ENCODE data around the gene CBX6. TPM values are rescaled to one million over a fixed set of nuclear protein-coding genes. Genes with fewer than 3 reads are reported as not detected.

CBX6 gene
- total and polyA plus RNA-seq, 12 donors = 21.0 to 151 (median 77.8) TPM

DNA sequence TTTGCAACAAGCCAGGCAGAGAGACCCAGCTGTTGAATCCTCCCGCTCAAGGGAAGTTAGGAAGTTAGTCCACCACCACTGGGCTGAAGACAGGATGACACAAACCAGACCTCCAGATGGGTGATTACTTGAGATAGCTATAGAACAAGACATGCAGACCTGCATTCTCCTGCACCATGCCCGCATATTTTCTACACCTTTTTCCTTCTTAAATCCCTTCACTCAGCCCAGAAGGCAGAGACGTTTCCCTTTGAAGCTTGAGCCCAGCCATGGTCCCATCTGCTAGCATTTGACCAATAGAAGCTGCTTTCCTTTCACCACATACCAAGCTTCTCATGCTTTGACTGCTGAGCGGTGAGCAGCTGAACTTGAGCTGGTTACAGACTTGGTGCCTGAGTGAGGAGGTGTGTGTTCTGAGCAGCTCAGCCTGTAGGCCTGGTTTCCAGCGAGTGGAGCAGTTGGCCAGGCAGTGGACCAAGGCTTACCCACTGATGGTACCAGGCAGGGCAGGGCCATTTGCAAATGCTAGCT lies 29.2 kb upstream of the CBX6 start:
- H3K36me3 ChIP-seq (replicated peaks in 1 of 2) = no peaks in the 10 kb centered on the region
- WGBS, 4 donors = 76 to 83% (median 78%) methylated on average over 2 to 5 of the region's 5 CpGs
- TF ChIP-seq, protein P1, sequence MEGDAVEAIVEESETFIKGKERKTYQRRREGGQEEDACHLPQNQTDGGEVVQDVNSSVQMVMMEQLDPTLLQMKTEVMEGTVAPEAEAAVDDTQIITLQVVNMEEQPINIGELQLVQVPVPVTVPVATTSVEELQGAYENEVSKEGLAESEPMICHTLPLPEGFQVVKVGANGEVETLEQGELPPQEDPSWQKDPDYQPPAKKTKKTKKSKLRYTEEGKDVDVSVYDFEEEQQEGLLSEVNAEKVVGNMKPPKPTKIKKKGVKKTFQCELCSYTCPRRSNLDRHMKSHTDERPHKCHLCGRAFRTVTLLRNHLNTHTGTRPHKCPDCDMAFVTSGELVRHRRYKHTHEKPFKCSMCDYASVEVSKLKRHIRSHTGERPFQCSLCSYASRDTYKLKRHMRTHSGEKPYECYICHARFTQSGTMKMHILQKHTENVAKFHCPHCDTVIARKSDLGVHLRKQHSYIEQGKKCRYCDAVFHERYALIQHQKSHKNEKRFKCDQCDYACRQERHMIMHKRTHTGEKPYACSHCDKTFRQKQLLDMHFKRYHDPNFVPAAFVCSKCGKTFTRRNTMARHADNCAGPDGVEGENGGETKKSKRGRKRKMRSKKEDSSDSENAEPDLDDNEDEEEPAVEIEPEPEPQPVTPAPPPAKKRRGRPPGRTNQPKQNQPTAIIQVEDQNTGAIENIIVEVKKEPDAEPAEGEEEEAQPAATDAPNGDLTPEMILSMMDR (IDR thresholded peaks at IDR 0.05) = no peak
- no peak for TF ChIP-seq POLR2A (IDR thresholded peaks at IDR 0.05)
- DNase-seq = no peak
- no peak overlapping the region for H3K4me3 ChIP-seq
- intact Hi-C loops (cut with DNase I) = no loop called here
- H3K4me1 ChIP-seq (replicated peaks in 1 of 2) = no peaks in the 10 kb centered on the region
- no peaks in the 10 kb centered on the region for H3K27me3 ChIP-seq
- no peak overlapping the region for H3K27ac ChIP-seq
- no peaks in the 10 kb centered on the region for H3K9me3 ChIP-seq (replicated peaks in 1 of 3)

DNA sequence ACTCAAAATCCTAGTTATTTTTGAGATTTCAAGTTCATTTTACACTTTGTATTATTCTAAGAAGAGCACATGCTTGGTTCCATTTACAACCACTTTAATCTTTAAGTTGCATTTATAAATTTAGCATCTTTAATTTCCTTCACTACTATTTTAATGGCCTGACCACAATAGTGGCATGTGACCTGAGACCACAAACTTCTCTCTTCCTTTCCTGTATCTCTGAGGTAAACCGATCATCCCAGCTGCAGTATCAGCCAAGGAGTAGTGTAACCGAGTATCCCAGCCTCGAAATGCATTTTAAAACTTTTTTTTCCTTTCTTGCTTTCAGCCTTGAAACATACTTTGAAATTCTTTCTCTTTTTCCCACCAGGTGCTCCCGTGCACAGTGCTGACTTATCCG lies 28.7 kb upstream of the CBX6 start:
- 57 to 73% (median 65%) methylated on average over 5 of the region's 5 CpGs for WGBS, 4 donors
- intact Hi-C loops (cut with DNase I) = no loop called here
- no peaks in the 10 kb centered on the region for H3K9me3 ChIP-seq (replicated peaks in 1 of 3)
- H3K4me3 ChIP-seq = no peak overlapping the region
- H3K4me1 ChIP-seq (replicated peaks in 1 of 2) = no peaks in the 10 kb centered on the region
- H3K36me3 ChIP-seq (replicated peaks in 1 of 2) = no peaks in the 10 kb centered on the region
- no peak overlapping the region for H3K27ac ChIP-seq
- no peaks in the 10 kb centered on the region for H3K27me3 ChIP-seq
- TF ChIP-seq POLR2A (IDR thresholded peaks at IDR 0.05) = no peak
- TF ChIP-seq, protein P1 (IDR thresholded peaks at IDR 0.05) = no peak
- no peak for DNase-seq

DNA sequence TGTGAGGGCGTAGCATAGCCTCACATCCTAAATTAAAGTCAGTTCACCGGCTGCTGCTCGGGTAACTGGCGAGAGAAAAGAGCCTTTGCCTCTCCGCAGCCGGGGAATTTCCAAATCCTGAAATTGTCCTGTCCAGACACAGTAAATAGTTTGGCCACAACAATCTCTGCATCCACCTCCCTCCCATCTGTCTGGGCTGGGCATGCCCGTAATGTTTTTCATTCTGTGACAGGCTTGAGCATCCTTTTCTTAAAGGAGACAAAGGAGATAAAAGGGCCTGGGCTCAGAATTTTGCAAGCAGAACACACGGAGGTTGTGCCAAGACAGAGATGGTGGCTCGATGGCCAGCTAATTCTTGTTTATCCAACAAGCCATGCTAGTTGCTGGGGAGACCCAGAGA lies 19.2 kb upstream of the CBX6 start:
- Histone ChIP-seq H3K4me1 (replicated peaks in 1 of 2) (peaks cover 5 to 8% of the 10 kb centered on the region in 2 donors), H3K4me3 (no peak overlapping the region), H3K9me3 (replicated peaks in 1 of 3) (no peaks in the 10 kb centered on the region), H3K27ac (no peak overlapping the region), H3K36me3 (replicated peaks in 1 of 2) (no peaks in the 10 kb centered on the region), H3K27me3 (no peaks in the 10 kb centered on the region)
- intact Hi-C loops (cut with DNase I) = no loop called here
- WGBS, 4 donors = 75 to 84% (median 83%) methylated on average over 9 of the region's 9 CpGs
- DNase-seq = no peak
- TF ChIP-seq POLR2A (IDR thresholded peaks at IDR 0.05) = no peak
- TF ChIP-seq, protein P1 (IDR thresholded peaks at IDR 0.05) = no peak

DNA sequence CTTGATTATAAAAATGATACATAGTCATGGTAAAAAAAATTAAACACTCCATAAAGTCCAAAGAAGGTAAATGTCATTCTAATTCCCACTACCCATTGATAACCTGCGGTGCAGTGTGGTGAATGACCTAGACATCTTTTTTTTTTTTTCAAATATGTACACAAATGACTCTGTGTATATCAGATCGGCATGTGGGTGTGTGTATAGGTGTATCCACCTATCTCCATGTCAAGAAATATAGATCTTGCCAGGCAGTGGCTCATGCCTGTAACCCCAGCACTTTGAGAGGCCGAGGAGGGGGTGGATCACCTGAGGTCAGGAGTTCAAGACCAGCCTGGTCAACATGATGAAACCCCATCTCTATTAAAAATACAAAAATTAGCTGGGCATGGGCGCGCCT lies 18.4 kb upstream of the CBX6 start:
- TF ChIP-seq, protein P1 (IDR thresholded peaks at IDR 0.05) = no peak
- no peak for TF ChIP-seq POLR2A (IDR thresholded peaks at IDR 0.05)
- no peaks in the 10 kb centered on the region for H3K36me3 ChIP-seq (replicated peaks in 1 of 2)
- H3K9me3 ChIP-seq (replicated peaks in 1 of 3) = no peaks in the 10 kb centered on the region
- H3K4me3 ChIP-seq = no peak overlapping the region
- DNase-seq = no peak
- intact Hi-C loops (cut with DNase I) = no loop called here
- H3K27ac ChIP-seq = no peak overlapping the region
- H3K27me3 ChIP-seq = no peaks in the 10 kb centered on the region
- H3K4me1 ChIP-seq (replicated peaks in 1 of 2) = peaks cover 6 to 11% of the 10 kb centered on the region in 2 donors
- 89 to 94% (median 92%) methylated on average over 5 of the region's 5 CpGs for WGBS, 4 donors

All from adrenal gland (tissue), 12 donors.